Measurements from ENCODE around the gene NR3C2.
"Not testable (repeated sequence)": the region's sequence is repeated elsewhere in the genome, so short reads cannot be mapped to it uniquely, and the experiment has no call there.

Gene NR3C2

DNA sequence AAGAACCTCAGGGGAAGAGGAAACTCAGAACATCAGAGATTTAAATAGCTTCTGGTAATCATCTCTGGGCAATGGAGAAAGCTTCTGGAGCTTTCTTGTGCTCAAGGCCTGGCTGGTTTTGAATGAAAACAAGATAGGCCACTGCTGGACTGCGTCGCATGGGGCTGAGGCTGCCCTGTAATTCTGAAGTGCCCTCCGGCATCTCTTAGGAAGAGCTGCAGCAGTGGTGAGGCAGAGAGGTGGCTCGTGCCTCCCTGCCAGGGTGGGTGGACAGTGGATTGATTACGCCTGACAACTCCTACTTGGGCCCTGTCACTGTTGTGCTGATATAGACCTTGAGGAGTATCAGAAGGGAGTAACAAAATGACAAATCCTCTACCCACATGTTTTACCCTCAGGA lies 279.7 kb downstream of the NR3C2 start:
- H3K4me3 Mint-ChIP-seq, result no peak overlapping the region
- H3K27me3 Mint-ChIP-seq, result no peaks in the 10 kb centered on the region
- no peak overlapping the region for H3K27ac Mint-ChIP-seq
- H3K9me3 Mint-ChIP-seq (ENCODE audit: low read depth), result peaks cover 3% of the 10 kb centered on the region
- peaks cover 4% of the 10 kb centered on the region for H3K36me3 Mint-ChIP-seq
- peaks cover 19% of the 10 kb centered on the region for H3K4me1 Mint-ChIP-seq (ENCODE audit: low read depth)

DNA sequence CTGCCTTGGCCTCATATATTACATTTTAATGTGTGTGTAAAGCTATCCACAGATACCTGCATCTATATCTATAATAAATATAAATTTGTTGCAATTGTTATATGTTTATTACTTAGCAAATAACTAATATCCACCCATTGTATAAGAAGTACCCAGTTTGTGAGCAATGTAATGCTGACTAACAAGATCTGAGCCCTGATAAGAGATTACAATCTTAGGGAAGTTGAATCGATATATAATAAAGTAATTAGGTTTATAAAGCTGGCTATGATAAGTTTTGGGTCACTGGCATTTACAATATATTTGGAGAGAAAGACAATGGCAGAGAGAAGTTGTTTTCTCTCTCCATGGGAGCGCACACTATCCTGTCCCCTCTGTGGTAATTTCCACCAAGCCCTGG lies 280.6 kb downstream of the NR3C2 start:
- H3K36me3 Mint-ChIP-seq, result peaks cover 2% of the 10 kb centered on the region
- H3K27ac Mint-ChIP-seq, result no peak overlapping the region
- peaks cover 15% of the 10 kb centered on the region for H3K4me1 Mint-ChIP-seq (ENCODE audit: low read depth)
- no peak overlapping the region for H3K4me3 Mint-ChIP-seq
- H3K9me3 Mint-ChIP-seq (ENCODE audit: low read depth), result peaks cover 3% of the 10 kb centered on the region
- no peaks in the 10 kb centered on the region for H3K27me3 Mint-ChIP-seq

- Mint-ChIP-seq H3K27ac (no peak overlapping the region), H3K36me3 (peaks cover 2% of the 10 kb centered on the region), H3K4me1 (ENCODE audit: low read depth) (peaks cover 8% of the 10 kb centered on the region), H3K27me3 (no peaks in the 10 kb centered on the region), H3K4me3 (no peak overlapping the region), H3K9me3 (ENCODE audit: low read depth) (peaks cover 3% of the 10 kb centered on the region)
These were observed 282.4 kb downstream of the NR3C2 start for GRCh38 chr4:148159793-148160192.

- Mint-ChIP-seq H3K4me3 (no peak overlapping the region), H3K27ac (no peak overlapping the region), H3K27me3 (no peaks in the 10 kb centered on the region), H3K4me1 (ENCODE audit: low read depth) (no peaks in the 10 kb centered on the region), H3K9me3 (ENCODE audit: low read depth) (peaks cover 3% of the 10 kb centered on the region), H3K36me3 (peaks cover 7% of the 10 kb centered on the region)
These were observed 287.4 kb downstream of the NR3C2 start for GRCh38 chr4:148154769-148155168.

GRCh38 chr4:148152868-148153625 lies 289.2 kb downstream of the NR3C2 start:
- Mint-ChIP-seq H3K4me1 (ENCODE audit: low read depth) (no peaks in the 10 kb centered on the region), H3K9me3 (ENCODE audit: low read depth) (no peaks in the 10 kb centered on the region), H3K4me3 (no peak overlapping the region), H3K27me3 (no peaks in the 10 kb centered on the region), H3K27ac (no peak overlapping the region), H3K36me3 (peaks cover 12% of the 10 kb centered on the region)

DNA sequence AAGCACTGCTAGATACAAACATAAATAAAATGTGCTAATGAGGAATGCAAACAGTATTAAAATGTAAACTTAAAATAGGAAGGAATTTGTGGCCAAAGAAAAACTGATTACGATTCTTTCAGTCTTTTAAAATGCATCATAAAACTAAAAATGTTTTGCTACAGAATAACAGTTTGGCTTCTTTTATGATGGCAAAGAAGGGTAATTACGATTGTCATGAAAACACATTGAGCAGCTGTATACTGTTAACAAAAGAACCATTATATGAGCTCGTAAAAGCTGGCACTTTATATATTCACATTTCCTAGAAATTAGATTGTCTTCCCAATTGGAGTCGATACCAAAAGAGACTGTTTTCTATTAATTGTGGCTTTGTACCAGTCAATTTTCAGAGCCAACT lies 290.4 kb downstream of the NR3C2 start:
- Mint-ChIP-seq H3K9me3 (ENCODE audit: low read depth) (no peaks in the 10 kb centered on the region), H3K36me3 (peaks cover 13% of the 10 kb centered on the region), H3K4me3 (no peak overlapping the region), H3K27me3 (no peaks in the 10 kb centered on the region), H3K27ac (no peak overlapping the region), H3K4me1 (ENCODE audit: low read depth) (no peaks in the 10 kb centered on the region)

DNA sequence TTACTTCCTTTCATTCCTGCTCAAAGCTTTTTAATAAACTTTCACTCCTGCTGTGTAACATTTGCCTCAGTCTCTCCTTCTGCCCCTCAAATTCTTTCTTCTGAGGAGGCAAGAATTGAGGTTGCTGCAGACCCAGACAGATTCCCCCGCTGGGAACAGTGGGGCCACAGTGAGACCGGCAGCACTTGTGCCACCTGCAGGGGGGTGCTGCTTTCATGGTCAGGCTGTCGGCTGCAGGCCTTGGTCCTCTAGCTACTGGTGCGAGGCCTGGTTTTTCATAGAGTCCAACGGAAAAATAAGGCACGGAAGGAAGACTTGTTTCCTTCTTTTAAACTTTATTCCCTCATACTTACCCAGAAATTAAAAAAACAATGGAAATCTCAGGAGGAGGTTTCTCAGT lies 296.7 kb downstream of the NR3C2 start:
- Mint-ChIP-seq H3K27ac (no peak overlapping the region), H3K4me1 (ENCODE audit: low read depth) (peaks cover 3% of the 10 kb centered on the region), H3K27me3 (no peaks in the 10 kb centered on the region), H3K36me3 (peaks cover 28% of the 10 kb centered on the region), H3K9me3 (ENCODE audit: low read depth) (no peaks in the 10 kb centered on the region), H3K4me3 (no peak overlapping the region)

- H3K27me3 Mint-ChIP-seq, result no peaks in the 10 kb centered on the region
- H3K27ac Mint-ChIP-seq, result no peak overlapping the region
- H3K4me3 Mint-ChIP-seq, result no peak overlapping the region
- H3K9me3 Mint-ChIP-seq (ENCODE audit: low read depth), result no peaks in the 10 kb centered on the region
- H3K36me3 Mint-ChIP-seq, result peaks cover 31% of the 10 kb centered on the region
- peaks cover 5% of the 10 kb centered on the region for H3K4me1 Mint-ChIP-seq (ENCODE audit: low read depth)
These were observed 299.0 kb downstream of the NR3C2 start for GRCh38 chr4:148143174-148143573.

DNA sequence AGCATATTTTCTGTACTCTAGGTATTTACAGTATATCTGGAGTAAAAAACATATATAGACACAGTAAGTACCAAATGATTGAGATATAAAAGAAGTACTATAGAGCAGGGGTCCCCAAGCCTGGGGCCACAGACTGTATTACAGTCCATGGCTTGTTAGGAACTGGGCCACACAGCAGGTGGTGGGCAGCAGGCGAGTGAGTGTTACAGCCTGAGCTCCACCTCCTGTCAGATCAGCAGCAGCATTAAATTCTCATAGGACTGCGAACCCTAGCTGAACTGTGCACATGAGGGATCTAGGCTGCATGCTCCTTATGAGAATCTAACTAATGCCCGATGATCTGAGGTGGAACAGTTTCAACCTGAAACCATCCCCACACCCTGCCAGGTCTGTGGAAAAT lies 300.7 kb downstream of the NR3C2 start:
- H3K27ac Mint-ChIP-seq, result no peak overlapping the region
- no peaks in the 10 kb centered on the region for H3K27me3 Mint-ChIP-seq
- peaks cover 35% of the 10 kb centered on the region for H3K36me3 Mint-ChIP-seq
- no peak overlapping the region for H3K4me3 Mint-ChIP-seq
- H3K4me1 Mint-ChIP-seq (ENCODE audit: low read depth), result peaks cover 5% of the 10 kb centered on the region
- H3K9me3 Mint-ChIP-seq (ENCODE audit: low read depth), result no peaks in the 10 kb centered on the region

DNA sequence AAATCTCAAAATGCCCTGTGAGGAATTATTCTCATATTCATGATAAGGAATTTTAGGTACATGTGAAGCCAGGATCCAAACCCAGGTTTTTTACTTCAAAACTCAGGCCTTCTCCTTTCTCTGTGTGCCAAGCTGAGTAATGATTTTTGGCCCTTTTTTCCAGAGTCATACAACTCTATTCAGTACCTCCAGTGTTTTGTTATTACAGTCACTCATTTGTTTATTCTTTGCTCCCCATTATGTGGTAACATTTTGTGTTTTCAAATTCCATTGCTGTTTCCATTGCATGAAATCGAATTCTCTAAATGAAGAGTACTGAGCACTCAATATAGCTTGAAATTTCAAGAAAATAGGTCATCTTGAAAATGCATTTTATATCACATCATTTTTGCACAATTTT lies 315.4 kb downstream of the NR3C2 start:
- Mint-ChIP-seq H3K36me3 (peaks cover 47% of the 10 kb centered on the region), H3K9me3 (ENCODE audit: low read depth) (peaks cover 12% of the 10 kb centered on the region), H3K4me1 (ENCODE audit: low read depth) (peaks cover 20% of the 10 kb centered on the region), H3K4me3 (no peak overlapping the region), H3K27ac (peak overlapping the region; percentile 25), H3K27me3 (no peaks in the 10 kb centered on the region)

DNA sequence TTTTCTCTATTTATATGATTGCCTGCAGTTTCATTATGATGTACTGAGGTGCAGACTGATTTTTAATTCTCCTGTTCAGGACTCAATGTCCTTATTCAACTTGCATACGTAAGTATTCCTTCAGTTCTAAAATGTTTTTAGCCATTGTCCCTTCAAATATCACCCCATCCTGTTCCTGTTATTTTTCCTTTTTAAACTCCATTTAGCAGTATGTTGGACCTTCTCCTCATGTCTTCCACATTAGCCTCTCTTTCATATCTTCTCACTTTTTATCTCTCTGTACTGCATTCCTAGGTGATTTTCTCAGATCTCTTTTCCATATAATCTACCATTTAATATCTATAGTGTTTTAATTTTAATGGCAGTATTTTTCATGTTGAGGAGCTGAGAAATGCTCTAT lies 317.7 kb downstream of the NR3C2 start:
- Mint-ChIP-seq H3K9me3 (ENCODE audit: low read depth) (peaks cover 12% of the 10 kb centered on the region), H3K4me1 (ENCODE audit: low read depth) (peaks cover 21% of the 10 kb centered on the region), H3K27me3 (no peaks in the 10 kb centered on the region)

GRCh38 chr4:148123161-148123560 lies 319.1 kb downstream of the NR3C2 start:
- peaks cover 26% of the 10 kb centered on the region for H3K4me1 Mint-ChIP-seq (ENCODE audit: low read depth)
- peaks cover 12% of the 10 kb centered on the region for H3K9me3 Mint-ChIP-seq (ENCODE audit: low read depth)
- H3K4me3 Mint-ChIP-seq, H3K27me3 Mint-ChIP-seq, H3K27ac Mint-ChIP-seq: not testable (repeated sequence)
- H3K36me3 Mint-ChIP-seq, result peaks cover 47% of the 10 kb centered on the region

More for the DNA sequence above, 317.7 kb downstream of the NR3C2 start:
- Mint-ChIP-seq H3K36me3 (peaks cover 48% of the 10 kb centered on the region), H3K27ac (no peak overlapping the region), H3K4me3 (no peak overlapping the region)

DNA sequence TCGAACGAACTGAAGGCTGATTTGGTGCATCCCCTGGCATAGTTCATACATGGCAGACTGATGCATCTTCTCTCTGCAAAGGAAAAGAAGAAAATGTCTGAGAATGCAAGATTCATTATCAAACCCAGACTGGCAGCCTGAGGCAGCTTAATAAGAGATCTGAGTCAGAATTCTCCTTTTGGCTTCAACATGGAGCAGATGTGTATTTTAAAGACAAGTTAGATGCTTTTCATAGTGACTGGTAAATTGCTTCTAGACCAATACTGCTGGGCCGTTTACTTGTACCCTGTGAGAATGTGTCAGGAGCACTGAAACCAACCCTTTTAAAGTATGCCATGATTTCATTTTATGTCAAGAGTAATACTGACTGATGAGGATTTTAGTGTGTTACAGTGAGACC lies 322.0 kb downstream of the NR3C2 start:
- H3K36me3 Mint-ChIP-seq, result peaks cover 39% of the 10 kb centered on the region
- no peak overlapping the region for H3K27ac Mint-ChIP-seq
- no peaks in the 10 kb centered on the region for H3K27me3 Mint-ChIP-seq
- H3K4me3 Mint-ChIP-seq, result no peak overlapping the region
- H3K4me1 Mint-ChIP-seq (ENCODE audit: low read depth), result peaks cover 37% of the 10 kb centered on the region
- peaks cover 8% of the 10 kb centered on the region for H3K9me3 Mint-ChIP-seq (ENCODE audit: low read depth)

- H3K27ac Mint-ChIP-seq, result no peak overlapping the region
- peaks cover 5% of the 10 kb centered on the region for H3K9me3 Mint-ChIP-seq (ENCODE audit: low read depth)
- H3K36me3 Mint-ChIP-seq, result peaks cover 38% of the 10 kb centered on the region
- peaks cover 49% of the 10 kb centered on the region for H3K4me1 Mint-ChIP-seq (ENCODE audit: low read depth)
- no peak overlapping the region for H3K4me3 Mint-ChIP-seq
- no peaks in the 10 kb centered on the region for H3K27me3 Mint-ChIP-seq
These were observed 323.6 kb downstream of the NR3C2 start for GRCh38 chr4:148118633-148119032.

- H3K27ac Mint-ChIP-seq, result peak overlapping the region; percentile 71
- H3K4me3 Mint-ChIP-seq, result no peak overlapping the region
- H3K36me3 Mint-ChIP-seq, result peaks cover 36% of the 10 kb centered on the region
- peaks cover 52% of the 10 kb centered on the region for H3K4me1 Mint-ChIP-seq (ENCODE audit: low read depth)
- H3K27me3 Mint-ChIP-seq, result no peaks in the 10 kb centered on the region
- H3K9me3 Mint-ChIP-seq (ENCODE audit: low read depth), result peaks cover 2% of the 10 kb centered on the region
These were observed 324.0 kb downstream of the NR3C2 start for GRCh38 chr4:148118179-148118578.

- Mint-ChIP-seq H3K27me3 (no peaks in the 10 kb centered on the region), H3K36me3 (peaks cover 32% of the 10 kb centered on the region), H3K27ac (peak overlapping the region; percentile 31), H3K4me1 (ENCODE audit: low read depth) (peaks cover 61% of the 10 kb centered on the region), H3K9me3 (ENCODE audit: low read depth) (no peaks in the 10 kb centered on the region), H3K4me3 (no peak overlapping the region)
These were observed 325.2 kb downstream of the NR3C2 start for GRCh38 chr4:148116969-148117368.

Data from activated naive CD8-positive, alpha-beta T cell (primary cell).